GM18526 (cell line): ENCODE data around the gene C1orf116.

Source experiments
- POLR2A ChIP-seq: IDR thresholded peaks from 3 replicates; pipeline ENCODE4 v1.6.1; 2011; ENCODE audit not compliant: insufficient read length; ENCODE audit errors: extremely low read depth

C1orf116 gene

DNA sequence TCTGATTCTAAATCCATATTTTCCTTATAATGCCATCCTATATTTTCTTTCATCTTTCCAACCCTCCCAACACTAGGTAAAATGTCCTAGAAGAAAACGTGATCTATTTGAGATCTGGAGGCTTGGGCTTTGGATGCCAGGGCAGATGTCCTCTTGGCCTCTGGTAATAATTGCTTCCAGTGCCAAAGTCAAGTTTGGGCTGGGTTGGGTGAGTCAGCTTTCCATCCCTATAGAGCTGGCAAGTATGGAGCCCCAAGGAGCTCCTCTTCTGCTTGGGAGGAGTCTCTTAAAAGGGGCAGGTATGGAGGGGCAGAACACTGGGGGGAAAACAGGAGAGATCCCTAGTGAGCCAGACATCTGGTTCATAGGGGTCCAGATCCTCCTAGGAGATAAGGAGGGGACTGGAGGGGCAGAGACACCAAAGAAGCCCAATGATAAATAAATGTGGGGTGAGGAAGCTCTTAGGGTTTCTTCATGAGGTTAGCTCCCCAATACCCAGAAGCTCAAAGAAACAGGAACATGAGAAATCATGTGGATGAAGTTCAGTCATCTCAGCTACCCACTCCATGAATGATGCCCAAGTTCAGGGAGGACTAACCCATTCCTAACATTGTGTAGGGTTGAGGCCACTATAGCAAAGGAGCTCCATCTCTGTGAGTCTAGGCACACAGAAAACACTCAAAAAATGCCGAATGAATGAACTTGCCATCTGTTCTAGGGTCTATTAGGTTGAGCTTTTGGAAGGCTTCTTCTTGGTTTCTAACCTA, 3.5 kb downstream of the C1orf116 start:
- TF ChIP-seq POLR2A = no peak

- TF ChIP-seq POLR2A = no peak
Observed at GRCh38 chr1:207027921-207028320, 4.6 kb downstream of the C1orf116 start.

- no peak for TF ChIP-seq POLR2A
Observed at GRCh38 chr1:207027206-207027777, 5.3 kb downstream of the C1orf116 start.

- TF ChIP-seq POLR2A = no peak
Observed at GRCh38 chr1:207026104-207026534, 6.4 kb downstream of the C1orf116 start.

- TF ChIP-seq POLR2A = no peak
Observed at GRCh38 chr1:207025146-207025880, 7.2 kb downstream of the C1orf116 start.

DNA sequence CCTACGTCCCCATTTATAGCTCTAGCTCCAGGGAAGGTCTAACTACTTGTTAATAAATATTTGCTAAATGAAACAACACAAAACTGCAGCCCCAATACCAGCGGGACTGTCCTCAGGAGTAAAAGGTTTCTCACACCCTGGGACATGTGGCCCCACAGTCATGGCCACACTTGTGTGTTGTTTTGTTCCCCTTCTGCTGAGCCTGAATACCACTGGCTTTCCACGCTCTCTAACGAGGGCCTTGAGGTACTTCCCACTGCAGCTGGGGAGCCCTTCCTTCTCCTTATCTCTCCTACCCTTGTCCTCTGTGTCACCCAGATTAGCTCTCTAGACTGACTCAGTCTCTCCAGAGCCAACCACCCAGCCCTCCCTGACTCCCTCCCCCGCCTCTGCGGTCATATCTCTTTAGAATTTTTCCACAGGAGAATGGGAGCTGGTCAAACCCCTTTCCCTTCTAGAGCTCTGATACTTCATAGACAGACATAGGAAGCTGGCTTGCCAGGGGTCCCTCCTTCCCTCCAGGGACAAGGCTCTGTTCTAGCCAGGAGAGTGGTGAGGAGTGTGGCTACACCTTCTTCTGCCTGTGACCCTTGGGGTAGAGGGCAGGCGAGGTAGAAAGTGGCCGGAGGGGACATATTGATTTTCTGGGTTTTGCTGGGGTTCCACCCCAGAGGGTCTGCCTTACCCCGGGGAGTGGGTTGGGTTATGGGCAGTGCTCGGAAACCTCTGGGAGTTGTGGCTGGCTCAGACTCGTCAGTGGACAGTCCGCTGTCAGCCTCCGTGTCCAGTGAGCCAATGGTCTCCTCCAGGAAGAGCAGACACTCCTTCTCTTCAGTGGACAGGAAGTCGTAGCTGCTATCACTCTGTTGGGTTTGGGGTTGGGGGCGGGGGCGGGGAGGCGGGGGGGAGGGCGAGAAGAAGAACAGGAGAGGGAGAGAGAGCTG, 8.1 kb downstream of the C1orf116 start:
- TF ChIP-seq POLR2A = no peak

GRCh38 chr1:207022996-207023679, 9.4 kb downstream of the C1orf116 start:
- no peak for TF ChIP-seq POLR2A

GRCh38 chr1:207021876-207022596, 10.5 kb downstream of the C1orf116 start:
- TF ChIP-seq POLR2A = no peak

DNA sequence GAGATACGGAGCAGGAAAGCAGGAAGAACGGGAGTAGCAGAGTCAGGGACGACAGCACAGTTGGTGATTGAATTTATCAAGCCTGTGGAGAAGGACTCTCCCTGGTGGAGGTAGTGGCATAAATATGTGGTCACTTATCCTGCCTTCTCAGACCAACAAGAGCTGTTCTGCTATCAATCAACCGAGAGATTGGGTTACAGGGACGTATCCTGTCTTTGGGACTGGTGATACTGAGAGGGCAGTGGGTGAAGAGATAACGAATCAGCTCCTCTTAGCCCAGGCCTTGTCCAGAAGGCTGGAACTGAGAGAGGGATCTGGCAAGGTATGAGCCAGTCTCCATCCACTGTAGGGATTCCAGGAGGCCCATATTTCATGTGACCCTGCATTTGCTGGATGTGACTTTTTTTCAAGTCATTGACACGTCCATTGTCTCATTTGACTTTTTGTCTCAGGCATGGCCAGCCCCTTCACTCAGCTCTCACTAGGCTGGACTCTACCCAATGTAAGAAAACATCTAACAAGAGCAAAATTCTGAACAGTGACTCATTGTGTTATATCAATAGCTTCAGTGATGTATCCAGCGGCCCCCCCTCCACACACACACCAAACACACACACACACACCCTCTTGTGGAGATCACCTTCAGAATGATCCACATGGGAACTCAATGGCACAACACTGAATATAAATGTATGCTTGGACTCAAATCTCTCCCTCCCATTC, 11.3 kb downstream of the C1orf116 start:
- no peak for TF ChIP-seq POLR2A

- no peak for TF ChIP-seq POLR2A
Observed at GRCh38 chr1:207020709-207021107, 11.8 kb downstream of the C1orf116 start.

DNA sequence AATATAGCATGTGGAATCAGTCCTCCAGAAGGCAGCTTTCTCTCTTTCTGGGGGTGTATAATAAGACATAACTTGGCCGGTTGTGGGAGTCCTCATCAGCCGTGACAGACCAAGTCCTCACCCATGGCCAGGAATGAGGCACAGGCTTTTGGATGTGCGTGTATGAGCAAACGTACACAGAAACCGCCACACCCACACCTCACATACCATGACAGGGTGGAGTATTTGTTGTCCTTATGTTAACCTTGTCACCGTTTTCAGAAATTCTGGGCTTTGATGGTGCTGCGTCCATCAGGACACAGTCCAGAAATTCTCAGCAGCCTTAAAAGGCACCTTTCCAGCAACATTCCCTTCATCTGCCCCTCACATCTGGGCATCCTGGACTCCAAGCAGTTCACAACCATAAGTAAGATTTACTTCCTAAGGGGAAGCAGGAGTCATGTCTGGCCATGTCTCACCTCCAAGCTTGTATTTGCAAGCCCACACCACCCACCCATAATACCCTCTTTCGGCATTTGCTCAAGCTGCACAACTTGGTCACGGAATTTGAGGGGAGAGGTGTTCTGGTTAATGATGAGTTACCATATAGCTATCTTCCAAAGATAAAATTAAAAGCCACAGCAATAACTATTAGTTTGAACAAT, 12.4 kb downstream of the C1orf116 start:
- TF ChIP-seq POLR2A = no peak

- TF ChIP-seq POLR2A = no peak
Observed at GRCh38 chr1:207019661-207020060, 12.9 kb downstream of the C1orf116 start.

DNA sequence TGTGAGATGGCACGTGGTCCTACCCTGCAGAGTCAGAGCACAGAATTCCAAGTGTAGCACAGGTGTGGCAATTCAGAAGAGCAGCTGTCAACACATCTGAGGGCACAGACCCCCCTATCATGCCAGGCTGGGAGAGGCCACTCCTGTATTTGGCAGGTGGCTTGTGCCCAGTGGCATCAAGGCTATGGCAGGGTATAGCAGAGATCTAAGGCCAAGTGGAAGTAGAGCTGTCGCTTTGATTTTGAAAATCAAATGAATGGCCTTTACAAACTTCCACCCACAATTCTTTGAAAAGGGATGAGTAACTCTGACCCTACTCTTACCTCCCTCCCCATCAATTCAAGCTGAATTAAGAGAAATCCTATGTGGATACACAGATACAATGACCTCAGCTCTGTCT, 13.4 kb downstream of the C1orf116 start:
- no peak for TF ChIP-seq POLR2A

GRCh38 chr1:207018707-207019106, 13.8 kb downstream of the C1orf116 start:
- no peak for TF ChIP-seq POLR2A
